ENCODE measurements around the gene CACNA1S.

The CACNA1S gene

DNA sequence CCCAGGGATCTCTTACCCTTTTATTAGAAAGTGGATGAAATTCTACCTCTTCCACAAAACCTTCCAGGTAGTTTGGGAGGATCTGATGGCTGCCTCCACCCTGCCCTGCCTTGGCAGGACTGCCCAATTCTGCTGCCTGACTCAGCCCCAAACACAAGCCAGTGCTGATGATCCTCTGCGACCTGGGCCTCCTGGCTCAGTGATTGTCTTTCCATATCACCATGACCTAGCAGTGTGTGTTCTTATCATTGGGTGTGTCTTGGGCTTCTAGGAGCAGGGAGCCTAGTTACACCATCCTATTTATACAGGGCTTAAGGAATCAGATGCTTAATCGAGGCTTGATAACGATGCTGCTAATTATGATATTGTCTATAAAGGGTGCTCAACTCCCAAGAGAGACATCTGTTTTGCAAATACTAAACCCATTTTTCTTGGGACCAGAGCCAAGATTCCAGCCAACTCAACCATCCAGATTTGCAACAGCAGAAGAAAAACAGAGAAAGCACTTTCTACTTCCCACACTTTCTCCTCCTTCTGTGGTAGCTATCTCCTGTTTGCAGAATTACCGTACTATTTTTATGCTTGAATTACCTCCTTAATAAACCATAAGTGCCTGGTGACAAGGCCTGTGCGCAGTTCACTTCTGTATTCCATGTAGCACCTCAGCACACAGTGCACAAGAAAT, 52.2 kb downstream of the CACNA1S start:
- peak; percentile 27 for DNase-seq

GRCh38 chr1:201059401-201059800, 52.8 kb downstream of the CACNA1S start:
- DNase-seq = no peak

DNA sequence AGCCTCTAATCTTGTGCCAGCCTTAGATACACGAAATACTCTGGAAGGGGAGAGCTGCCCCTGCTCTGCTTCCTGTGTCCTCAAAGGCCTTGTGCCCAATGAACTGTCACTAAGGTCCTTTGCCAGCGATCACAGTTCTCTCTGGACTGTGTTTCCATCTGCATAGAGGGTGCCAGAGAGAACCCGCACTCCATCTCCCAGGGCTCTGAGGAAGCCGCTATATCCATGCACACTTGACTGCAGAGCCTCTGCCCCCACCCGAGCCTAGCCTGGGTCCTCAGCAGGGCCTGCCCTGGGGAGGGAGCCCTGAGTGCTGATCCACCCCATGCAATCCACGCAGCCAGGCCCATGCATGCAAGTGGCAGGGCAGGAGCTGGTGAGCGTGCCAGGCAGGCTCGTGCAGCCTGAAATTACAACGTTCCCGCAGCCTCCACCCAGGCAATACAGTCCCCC, 58.1 kb downstream of the CACNA1S start:
- no peak for DNase-seq

GRCh38 chr1:201053155-201053860, 58.9 kb downstream of the CACNA1S start:
- peak; percentile 87 for DNase-seq

DNA sequence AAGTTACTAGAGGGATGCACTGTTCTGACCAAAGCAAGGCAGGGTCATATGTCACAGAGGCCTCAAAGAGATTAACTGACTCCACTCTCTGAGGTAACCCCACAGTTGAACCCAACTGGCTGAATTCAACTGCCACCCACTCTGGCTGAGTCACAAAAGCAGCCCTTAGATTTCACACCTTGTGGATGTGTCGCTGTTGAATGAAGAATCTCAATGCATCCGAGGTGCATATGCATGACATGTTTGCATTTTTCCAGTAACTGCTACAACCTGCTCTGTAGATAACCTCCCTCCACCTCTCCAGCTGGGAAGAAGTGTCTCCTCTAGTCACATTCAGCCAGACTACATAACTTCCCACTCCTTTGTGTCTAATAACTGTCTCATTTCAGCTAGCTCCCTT, 60.8 kb downstream of the CACNA1S start:
- DNase-seq = no peak

DNA sequence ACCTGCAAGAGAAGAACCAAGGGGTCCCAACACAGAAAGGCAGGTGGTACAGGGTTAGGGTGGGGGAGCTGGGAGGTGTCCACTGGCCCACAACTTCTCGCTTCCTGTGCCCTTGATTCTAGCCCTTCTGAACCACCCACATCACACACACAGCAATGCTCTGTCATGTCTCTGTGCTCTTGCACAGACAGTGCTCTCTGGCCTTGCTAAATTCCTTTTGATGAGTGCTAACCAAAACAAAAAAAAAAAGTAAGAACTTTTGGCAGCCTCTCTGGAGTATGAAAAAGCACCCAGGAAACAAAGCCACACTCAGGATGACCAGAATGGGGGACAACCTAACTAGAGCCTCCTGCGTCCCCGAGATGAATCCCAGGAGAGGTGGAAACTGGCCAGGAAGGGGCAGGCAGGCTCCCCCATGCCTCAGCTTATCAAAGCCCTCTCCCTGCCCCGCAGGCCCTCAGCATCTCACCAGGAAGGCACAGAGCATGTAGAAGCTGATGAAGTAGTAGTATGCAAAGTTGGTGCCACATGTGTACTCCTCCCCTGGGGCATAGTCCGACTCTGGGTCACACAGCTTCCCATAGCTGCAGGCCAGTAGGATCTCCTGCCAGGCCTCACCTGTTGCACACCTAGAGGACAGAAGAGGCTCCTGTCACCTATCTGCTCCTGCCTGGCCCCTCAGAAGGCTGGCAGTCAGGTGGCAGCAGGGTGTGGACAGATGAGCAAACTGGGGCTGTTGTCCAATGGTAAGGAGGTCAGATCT, 61.5 kb downstream of the CACNA1S start:
- DNase-seq = no peak

- no peak for DNase-seq
Measured at GRCh38 chr1:201049248-201049831, 62.9 kb downstream of the CACNA1S start.

DNA sequence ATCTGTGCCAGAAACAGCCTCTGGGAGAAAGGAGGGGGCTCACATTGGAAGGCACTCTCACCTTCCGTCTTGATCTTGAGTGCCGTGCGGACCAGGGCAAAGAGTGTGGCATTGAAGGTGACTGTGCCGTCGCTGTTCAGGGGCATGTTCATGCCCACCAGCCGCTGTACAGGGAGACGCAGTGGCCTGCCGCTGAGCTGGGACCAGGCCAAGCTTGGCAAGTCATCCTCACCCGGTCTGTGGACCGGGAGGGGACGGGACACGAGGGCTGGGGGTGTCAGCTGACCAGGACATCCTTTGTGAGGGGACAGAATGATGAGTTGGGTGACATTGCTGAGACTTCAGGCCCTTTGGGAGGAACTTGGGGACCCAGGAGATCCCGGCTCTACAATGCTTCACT, 63.7 kb downstream of the CACNA1S start:
- no peak for DNase-seq

GRCh38 chr1:201044119-201044518, 68.1 kb downstream of the CACNA1S start:
- DNase-seq = no peak

- DNase-seq = peak; percentile 81
Measured at GRCh38 chr1:201042779-201043461, 69.3 kb downstream of the CACNA1S start.

GRCh38 chr1:201041011-201041410, 71.2 kb downstream of the CACNA1S start:
- no peak for DNase-seq

DNA sequence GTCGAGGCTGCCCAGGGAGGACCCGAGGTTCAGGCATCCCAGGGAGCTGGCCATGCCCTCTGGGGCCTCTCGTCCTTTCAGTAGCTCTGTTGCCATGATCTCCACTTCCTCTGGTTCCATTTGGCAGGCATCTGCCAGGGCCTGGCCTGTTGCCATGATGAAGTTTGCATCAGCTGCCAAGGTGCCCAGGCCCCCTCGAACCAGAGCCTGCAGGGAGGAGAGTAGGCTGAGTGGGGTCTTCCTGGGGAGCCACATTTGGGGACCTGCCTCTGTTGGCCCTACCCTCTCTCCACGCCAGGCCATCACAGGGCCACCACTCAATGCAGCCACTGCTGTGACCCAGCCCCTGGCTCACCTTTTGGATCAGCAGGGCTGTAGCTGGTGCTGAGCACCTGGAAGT, 72.3 kb downstream of the CACNA1S start:
- no peak for DNase-seq

GRCh38 chr1:201039418-201039817, 72.8 kb downstream of the CACNA1S start:
- no peak for DNase-seq

- no peak for DNase-seq
Measured at GRCh38 chr1:201038186-201038876, 73.9 kb downstream of the CACNA1S start.

DNA sequence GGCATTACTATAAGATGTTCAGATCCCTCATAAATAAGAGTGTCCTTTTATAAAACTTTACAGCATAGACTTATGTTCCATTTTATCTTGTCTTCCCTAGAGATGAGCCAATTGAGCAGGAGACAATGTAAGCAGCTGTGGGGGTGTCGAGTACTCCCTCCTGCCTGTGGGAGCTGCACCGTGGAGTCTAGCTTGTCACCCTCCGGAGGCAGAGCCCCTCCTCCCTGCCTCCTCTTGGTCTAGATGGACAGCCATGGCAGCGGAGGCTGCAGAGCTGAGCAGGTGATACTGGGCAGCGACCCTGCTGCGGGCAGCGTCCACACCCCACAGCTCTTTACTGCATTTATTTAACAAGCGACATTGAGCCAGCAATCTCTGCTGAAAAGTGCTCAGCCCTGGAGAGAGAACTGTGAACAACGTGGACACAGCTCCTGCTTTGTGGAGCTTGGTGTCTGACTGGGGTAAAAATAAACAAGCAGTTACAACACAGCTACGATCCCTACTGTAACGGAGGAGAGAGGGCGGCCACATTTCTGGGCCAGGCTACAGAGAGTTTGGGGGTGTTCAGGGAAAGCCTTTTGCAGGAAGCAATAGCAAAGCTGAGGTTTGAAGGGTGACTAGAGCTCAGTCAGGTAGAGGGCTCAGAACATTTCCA, 75.9 kb downstream of the CACNA1S start:
- DNase-seq = no peak

DNA sequence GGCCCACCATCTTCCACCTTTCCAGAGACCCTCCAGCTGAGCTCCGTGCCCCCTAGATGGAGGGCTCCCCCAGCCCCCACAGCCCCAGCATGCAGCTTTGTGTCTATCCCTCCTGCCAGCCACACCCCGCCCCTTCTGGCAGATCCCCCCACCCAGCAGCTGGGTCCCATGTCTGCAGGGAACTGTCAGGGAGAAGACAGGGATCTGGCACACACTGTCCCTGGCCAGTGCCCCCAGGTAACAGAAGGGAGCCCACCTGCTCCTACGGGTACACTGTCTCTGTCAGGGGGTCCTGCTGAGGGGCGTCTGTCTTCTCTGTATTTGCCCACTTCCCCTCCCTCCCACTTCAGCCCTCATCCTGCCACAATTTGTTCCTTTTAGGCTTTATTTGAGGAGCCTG, 77.6 kb downstream of the CACNA1S start:
- DNase-seq = no peak

DNA sequence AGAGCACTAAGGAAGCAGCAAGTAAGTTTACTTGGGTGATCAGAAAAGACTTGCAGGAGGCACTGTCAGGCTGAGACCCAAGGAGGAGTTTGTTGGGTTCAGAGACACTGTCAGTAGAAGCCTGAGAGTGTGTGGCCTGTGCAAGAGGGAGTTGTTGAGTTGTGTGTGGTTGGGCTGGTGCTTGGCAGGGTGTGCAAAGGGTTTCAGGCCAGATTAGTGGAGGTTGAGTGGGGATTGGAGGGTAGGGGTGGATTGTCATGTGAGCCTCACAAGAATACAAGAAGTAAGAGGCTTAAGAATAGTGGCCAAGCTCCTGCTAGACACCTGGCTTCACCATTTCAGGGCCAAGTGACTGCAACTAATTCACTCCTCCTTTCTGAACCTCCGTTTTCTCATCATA, 79.8 kb downstream of the CACNA1S start:
- no peak for DNase-seq

- DNase-seq = no peak
Measured at GRCh38 chr1:201028461-201028889, 83.8 kb downstream of the CACNA1S start.

DNA sequence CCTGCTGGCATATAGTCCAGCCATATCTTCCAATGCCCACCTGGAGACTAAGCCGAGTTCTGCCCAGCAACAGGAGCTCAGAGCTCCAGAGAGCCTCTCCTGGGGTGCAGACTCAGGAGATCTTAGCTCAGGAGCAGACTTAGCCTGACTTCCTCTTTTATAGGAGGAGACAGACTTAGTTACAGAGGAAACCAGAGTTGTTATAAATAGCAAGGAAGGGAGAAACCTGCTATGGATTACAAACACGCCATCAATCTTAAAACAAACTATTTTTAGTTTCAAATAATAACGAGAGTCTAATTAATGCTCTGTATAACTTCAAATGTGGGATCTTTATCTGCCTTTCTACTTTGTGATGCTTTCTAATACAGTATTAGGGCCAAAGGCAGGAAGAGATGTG, 85.4 kb downstream of the CACNA1S start:
- DNase-seq = no peak

DNA sequence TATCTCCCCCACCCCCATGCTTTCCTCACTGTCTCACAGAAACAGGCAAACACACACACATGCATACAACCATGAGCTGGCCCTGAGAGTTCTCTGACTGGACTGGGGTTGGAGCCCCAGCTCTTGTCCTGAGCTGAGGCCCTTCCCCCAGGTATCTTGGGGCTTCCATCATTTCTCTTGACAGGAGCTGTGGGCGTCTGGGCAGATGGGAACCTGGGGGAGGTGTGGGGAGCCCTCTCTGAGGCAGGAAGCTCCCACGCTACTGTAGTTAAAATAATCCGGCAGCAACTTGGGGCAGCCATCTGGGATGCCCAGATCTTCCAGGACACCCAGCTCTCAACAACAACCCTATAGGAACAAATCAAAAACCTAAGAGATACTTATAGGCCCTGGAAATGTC, 86.0 kb downstream of the CACNA1S start:
- DNase-seq = no peak

DNA sequence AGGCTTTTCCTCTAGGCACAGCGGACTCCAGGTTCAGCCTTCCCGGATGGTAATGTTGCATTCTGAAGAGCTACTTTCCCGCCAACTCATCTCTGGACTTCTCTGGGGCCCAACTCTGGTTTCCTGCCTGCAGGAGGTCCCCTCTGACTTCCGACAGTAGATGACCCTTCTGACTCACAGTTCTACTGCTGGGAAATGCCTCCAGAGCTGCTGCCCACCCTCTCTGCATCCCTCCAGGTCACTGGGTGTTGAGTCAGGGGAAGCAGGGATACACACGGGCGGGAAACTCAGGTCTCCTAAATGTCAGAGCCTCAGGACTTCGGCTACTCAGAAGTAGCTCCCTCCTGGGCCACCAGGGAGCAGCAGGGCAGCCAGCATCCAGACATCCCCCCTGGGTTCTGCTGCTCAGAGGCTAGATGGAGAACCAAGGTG, 86.6 kb downstream of the CACNA1S start:
- DNase-seq = no peak

- DNase-seq = no peak
Measured at GRCh38 chr1:201024625-201024998, 87.6 kb downstream of the CACNA1S start.
